Gastroesophageal sphincter (tissue), 3 donors: ENCODE data around the gene SLC9B2.

Experiments used
- CTCF ChIP-seq, 4 experiments: fragments of 200-600 bp in 2 of 4; fragments of 450-650 bp in 2 of 4; sonication (generic) in 1 of 4; IDR thresholded peaks; one replicate each; pipeline ENCODE4 v1.5.1; 2017 to 2019; ENCODE audit warnings: antibody characterized with exemption in 4 of 4, mild to moderate bottlenecking in 2 of 4, moderate library complexity in 2 of 4
- EP300 ChIP-seq: sonication (generic); formaldehyde crosslinking; IDR thresholded peaks from one replicate; pipeline ENCODE4 v1.6.1; 2017; ENCODE audit warnings: antibody characterized with exemption, mild to moderate bottlenecking
- POLR2A ChIP-seq, 2 donors: fragments of 450-650 bp; IDR thresholded peaks; one replicate each; pipeline ENCODE4 v1.6.1; 2017; ENCODE audit warnings: antibody characterized with exemption in 2 of 2, mild to moderate bottlenecking in 2 of 2, moderate library complexity in 1 of 2
- POLR2AphosphoS5 ChIP-seq: sonication (generic); formaldehyde crosslinking; IDR thresholded peaks from one replicate; pipeline ENCODE4 v1.6.1; 2017; ENCODE audit warnings: antibody characterized with exemption

GRCh38 chr4:103052145-103052544 is 24.4 kb downstream of the SLC9B2 start:
- no peak for TF ChIP-seq CTCF (IDR thresholded peaks at IDR 0.05)
- TF ChIP-seq POLR2A (IDR thresholded peaks at IDR 0.05): no peak
- TF ChIP-seq EP300: no peak
- TF ChIP-seq POLR2AphosphoS5: no peak
